Measurements from ENCODE around the gene SLC6A16.

- no peak for TF ChIP-seq POLR2AphosphoS5 (IDR thresholded peaks at IDR 0.05)
- TF ChIP-seq CTCF (IDR thresholded peaks at IDR 0.05): no peak
- TF ChIP-seq POLR2A (IDR thresholded peaks at IDR 0.05): no peak
- TF ChIP-seq EP300 (IDR thresholded peaks at IDR 0.05): no peak
Measured at GRCh38 chr19:49243726-49244125, 81.3 kb downstream of the SLC6A16 start.
